ENCODE measurements around the gene STX1A. TPM values are rescaled to one million over a fixed set of nuclear protein-coding genes. Genes with fewer than 3 reads are reported as not detected.

Gene STX1A
- total RNA-seq, 1 experiment from 2014 or later, result 20.4 TPM

DNA sequence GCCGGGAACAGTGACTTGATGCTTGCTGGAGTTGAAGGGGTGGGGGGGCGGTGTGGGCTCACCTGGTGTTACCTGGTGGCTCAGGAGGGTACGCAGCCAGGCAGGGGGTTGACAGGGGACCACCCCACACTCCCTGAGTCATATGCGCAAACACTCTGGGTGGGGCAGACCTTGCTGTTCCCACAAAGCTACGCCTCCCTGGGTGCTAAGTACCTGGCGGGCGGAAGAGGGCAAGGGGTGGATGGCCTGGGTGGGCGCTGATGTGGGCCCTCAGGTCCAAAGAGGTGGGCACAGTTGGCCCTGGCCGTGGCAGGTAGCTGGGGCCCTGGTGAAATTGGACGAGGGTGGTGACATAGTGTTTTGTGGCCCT, 13.9 kb downstream of the STX1A start:
- ATAC-seq (no peak), DNase-seq (ENCODE audit: low spot score) (no peak)
- TF ChIP-seq, protein P1, sequence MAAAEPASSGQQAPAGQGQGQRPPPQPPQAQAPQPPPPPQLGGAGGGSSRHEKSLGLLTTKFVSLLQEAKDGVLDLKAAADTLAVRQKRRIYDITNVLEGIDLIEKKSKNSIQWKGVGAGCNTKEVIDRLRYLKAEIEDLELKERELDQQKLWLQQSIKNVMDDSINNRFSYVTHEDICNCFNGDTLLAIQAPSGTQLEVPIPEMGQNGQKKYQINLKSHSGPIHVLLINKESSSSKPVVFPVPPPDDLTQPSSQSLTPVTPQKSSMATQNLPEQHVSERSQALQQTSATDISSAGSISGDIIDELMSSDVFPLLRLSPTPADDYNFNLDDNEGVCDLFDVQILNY (CRISPR knock-in tag; IDR thresholded peaks at IDR 0.05), result no peak
- no peak for TF ChIP-seq MXD4 (CRISPR knock-in tag; IDR thresholded peaks at IDR 0.05; ENCODE audit: borderline replicate concordance)
- no peak for TF ChIP-seq NFATC4 (CRISPR knock-in tag; IDR thresholded peaks at IDR 0.05)
- TF ChIP-seq ZNF121 (CRISPR knock-in tag; IDR thresholded peaks at IDR 0.05), result no peak
- TF ChIP-seq, protein P2, sequence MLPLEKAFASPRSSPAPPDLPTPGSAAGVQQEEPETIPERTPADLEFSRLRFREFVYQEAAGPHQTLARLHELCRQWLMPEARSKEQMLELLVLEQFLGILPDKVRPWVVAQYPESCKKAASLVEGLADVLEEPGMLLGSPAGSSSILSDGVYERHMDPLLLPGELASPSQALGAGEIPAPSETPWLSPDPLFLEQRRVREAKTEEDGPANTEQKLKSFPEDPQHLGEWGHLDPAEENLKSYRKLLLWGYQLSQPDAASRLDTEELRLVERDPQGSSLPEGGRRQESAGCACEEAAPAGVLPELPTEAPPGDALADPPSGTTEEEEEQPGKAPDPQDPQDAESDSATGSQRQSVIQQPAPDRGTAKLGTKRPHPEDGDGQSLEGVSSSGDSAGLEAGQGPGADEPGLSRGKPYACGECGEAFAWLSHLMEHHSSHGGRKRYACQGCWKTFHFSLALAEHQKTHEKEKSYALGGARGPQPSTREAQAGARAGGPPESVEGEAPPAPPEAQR (CRISPR knock-in tag; IDR thresholded peaks at IDR 0.05), result no peak
- TF ChIP-seq, protein P3, sequence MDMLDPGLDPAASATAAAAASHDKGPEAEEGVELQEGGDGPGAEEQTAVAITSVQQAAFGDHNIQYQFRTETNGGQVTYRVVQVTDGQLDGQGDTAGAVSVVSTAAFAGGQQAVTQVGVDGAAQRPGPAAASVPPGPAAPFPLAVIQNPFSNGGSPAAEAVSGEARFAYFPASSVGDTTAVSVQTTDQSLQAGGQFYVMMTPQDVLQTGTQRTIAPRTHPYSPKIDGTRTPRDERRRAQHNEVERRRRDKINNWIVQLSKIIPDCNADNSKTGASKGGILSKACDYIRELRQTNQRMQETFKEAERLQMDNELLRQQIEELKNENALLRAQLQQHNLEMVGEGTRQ (CRISPR knock-in tag; IDR thresholded peaks at IDR 0.05), result no peak
- no peak for TF ChIP-seq PREB (CRISPR knock-in tag; IDR thresholded peaks at IDR 0.05; ENCODE audit: borderline replicate concordance)
- TF ChIP-seq ZNF396 (CRISPR knock-in tag; IDR thresholded peaks at IDR 0.05; ENCODE audit: borderline replicate concordance), result no peak
- no peak for TF ChIP-seq ZNF423 (CRISPR knock-in tag; IDR thresholded peaks at IDR 0.05)
- TF ChIP-seq ZNF138 (CRISPR knock-in tag; conservative IDR thresholded peaks at IDR 0.05), result no peak
- H3K36me3 Mint-ChIP-seq, result peaks cover 9% of the 10 kb centered on the region
- no peaks in the 10 kb centered on the region for H3K9me3 Mint-ChIP-seq
- CTCF ChIA-PET, result interaction anchor here (0.6 to 8.0 kb wide), 7 partner anchors 20 to 166 kb away, joined by 3 to 61 read pairs (median 7); no protein-coding TSS in a partner anchor
- H3K27ac Mint-ChIP-seq, result no peak overlapping the region
- POLR2A ChIA-PET, result no interaction called here
- no peak overlapping the region for H3K4me3 Mint-ChIP-seq
- no peaks in the 10 kb centered on the region for H3K27me3 Mint-ChIP-seq (ENCODE audit: low read depth)
- peaks cover 15% of the 10 kb centered on the region for H3K4me1 Mint-ChIP-seq

DNA sequence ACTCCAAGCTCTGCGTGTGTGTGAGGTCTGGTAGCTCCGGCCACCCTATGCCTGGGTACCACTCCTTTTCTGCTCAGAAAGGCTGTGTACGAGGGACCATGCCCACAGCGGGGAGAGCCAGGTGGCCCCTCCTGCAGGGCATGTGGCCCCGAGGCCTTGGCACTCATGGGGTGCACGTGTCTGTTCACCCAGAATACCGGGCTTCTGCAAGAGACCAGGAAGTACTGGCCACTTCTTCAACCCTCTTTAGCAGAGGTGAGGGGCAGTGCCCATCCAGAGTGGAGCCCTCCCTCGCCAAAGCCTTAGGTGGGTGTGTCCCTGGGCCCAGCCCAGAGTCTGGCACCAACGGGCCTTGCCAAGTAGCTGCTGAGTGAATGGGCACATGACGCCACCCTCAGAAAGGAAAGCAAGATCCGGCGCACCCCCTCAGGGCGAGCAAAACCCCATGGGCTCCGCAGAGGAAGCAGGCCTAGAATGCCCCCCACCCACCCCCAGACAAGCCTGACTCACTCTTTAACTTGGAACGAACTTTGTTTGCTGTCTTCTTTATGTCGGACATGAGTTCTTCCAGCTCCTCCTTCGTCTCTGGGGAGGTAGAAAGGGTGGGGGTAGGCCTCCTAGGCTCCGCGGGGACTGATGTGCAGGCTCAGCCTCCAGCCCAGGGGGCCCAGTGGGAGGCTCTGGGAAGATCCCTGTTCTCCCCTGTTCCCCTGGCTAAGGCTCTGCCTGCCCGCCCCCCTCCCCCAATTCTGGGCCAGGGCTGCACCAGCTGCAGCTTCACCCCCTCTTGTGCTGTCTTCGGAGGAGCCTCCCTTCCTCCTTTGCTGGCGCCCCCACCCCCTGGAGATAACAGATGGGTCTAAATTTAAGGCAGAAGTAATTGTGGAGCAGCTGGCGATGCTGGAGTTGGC, 14.6 kb downstream of the STX1A start:
- TF ChIP-seq TP53 (CRISPR knock-in tag; IDR thresholded peaks at IDR 0.05) (no peak), NR1H2 (CRISPR knock-in tag; IDR thresholded peaks at IDR 0.05) (no peak), ZNF671 (CRISPR knock-in tag; IDR thresholded peaks at IDR 0.05) (no peak), MLX (CRISPR knock-in tag; IDR thresholded peaks at IDR 0.05) (no peak), RORB (CRISPR knock-in tag; IDR thresholded peaks at IDR 0.05) (no peak), FOXP4 (CRISPR knock-in tag; IDR thresholded peaks at IDR 0.05) (no peak), ATF3 (CRISPR knock-in tag; conservative IDR thresholded peaks at IDR 0.05) (no peak), CBFB (CRISPR knock-in tag; IDR thresholded peaks at IDR 0.05; ENCODE audit: low read depth) (no peak), OVOL2 (CRISPR knock-in tag; IDR thresholded peaks at IDR 0.05; ENCODE audit: borderline replicate concordance) (no peak), ZNF396 (CRISPR knock-in tag; IDR thresholded peaks at IDR 0.05; ENCODE audit: borderline replicate concordance) (no peak), IRF2 (CRISPR knock-in tag; IDR thresholded peaks at IDR 0.05; ENCODE audit: borderline replicate concordance, low read depth) (no peak), ZNF423 (CRISPR knock-in tag; IDR thresholded peaks at IDR 0.05) (no peak)
- TF ChIP-seq, protein P4, sequence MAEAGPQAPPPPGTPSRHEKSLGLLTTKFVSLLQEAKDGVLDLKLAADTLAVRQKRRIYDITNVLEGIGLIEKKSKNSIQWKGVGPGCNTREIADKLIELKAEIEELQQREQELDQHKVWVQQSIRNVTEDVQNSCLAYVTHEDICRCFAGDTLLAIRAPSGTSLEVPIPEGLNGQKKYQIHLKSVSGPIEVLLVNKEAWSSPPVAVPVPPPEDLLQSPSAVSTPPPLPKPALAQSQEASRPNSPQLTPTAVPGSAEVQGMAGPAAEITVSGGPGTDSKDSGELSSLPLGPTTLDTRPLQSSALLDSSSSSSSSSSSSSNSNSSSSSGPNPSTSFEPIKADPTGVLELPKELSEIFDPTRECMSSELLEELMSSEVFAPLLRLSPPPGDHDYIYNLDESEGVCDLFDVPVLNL (CRISPR knock-in tag; IDR thresholded peaks at IDR 0.05; ENCODE audit: borderline replicate concordance, low read depth), result no peak
- ChIA-PET CTCF (interaction anchor here (0.6 to 8.0 kb wide), 13 partner anchors 10 to 351 kb away, joined by 3 to 61 read pairs (median 4); no protein-coding TSS in a partner anchor), POLR2A (interaction anchor here (0.6 to 1.2 kb wide), 3 partner anchors 27 to 82 kb away, joined by 3 read pairs; partner anchors contain the start of gene ABHD11)
- Mint-ChIP-seq H3K36me3 (peaks cover 9% of the 10 kb centered on the region), H3K27me3 (ENCODE audit: low read depth) (no peaks in the 10 kb centered on the region), H3K27ac (no peak overlapping the region), H3K9me3 (no peaks in the 10 kb centered on the region), H3K4me1 (peaks cover 15% of the 10 kb centered on the region), H3K4me3 (peak overlapping the region; percentile 49; the same call in 1 of the 2 replicates)
- ATAC-seq (no peak), DNase-seq (ENCODE audit: low spot score) (no peak)
